Measurements from ENCODE around the gene SPIB. TPM values are rescaled to one million over a fixed set of nuclear protein-coding genes. Genes with fewer than 3 reads are reported as not detected.

SPIB gene
- total RNA-seq, 2 donors from 2014 or later: not detected

DNA sequence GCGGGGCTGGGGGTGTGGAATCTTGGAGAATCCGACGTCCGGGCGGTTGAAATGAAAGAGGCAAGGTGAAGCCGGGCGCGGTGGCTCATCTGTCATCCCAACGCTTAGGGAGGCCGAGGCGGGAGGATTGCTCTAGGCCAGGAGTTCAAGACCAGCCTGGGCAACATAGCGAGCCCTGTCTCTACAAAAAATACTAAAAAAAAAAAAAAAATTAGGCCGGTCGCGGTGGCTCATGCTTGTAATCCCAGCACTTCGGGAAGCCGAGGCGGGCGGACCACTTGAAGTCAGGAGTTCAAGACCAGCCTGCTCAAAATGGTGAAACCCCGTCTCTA is 58.1 kb downstream of the SPIB start:
- no peaks in the 10 kb centered on the region for H3K9me3 ChIP-seq
- TF ChIP-seq POLR2AphosphoS5 (IDR thresholded peaks at IDR 0.05): no peak
- no peak for TF ChIP-seq CTCF (IDR thresholded peaks at IDR 0.05)
- TF ChIP-seq POLR2A (IDR thresholded peaks at IDR 0.05): no peak
- 12% methylated on average over 20 of the region's 20 CpGs for WGBS
- H3K27ac ChIP-seq: peak overlapping the region; percentile 72 to 75
- H3K27me3 ChIP-seq (replicated peaks; ENCODE audit: insufficient read depth): no peaks in the 10 kb centered on the region
- H3K4me1 ChIP-seq (replicated peaks): peaks cover 4% of the 10 kb centered on the region
- H3K36me3 ChIP-seq: peaks cover 0 to 16% of the 10 kb centered on the region in 2 donors
- DNase-seq (ENCODE audit: low spot score): no peak
- intact Hi-C loops (cut with DNase I): no loop called here
- peak overlapping the region; percentile 89 to 91 for H3K4me3 ChIP-seq

- no peak for TF ChIP-seq POLR2A (IDR thresholded peaks at IDR 0.05)
- TF ChIP-seq POLR2AphosphoS5 (IDR thresholded peaks at IDR 0.05): no peak
- TF ChIP-seq CTCF (IDR thresholded peaks at IDR 0.05): no peak
- no peak for DNase-seq (ENCODE audit: low spot score)
- Histone ChIP-seq H3K4me3 (no peak overlapping the region), H3K4me1 (replicated peaks) (peaks cover 4% of the 10 kb centered on the region), H3K36me3 (peaks cover 0 to 16% of the 10 kb centered on the region in 2 donors), H3K27ac (no peak overlapping the region), H3K9me3 (no peaks in the 10 kb centered on the region), H3K27me3 (replicated peaks; ENCODE audit: insufficient read depth) (no peaks in the 10 kb centered on the region)
- whole genome bisulfite sequencing: 92% methylated on average over 17 of the region's 17 CpGs
- intact Hi-C loops (cut with DNase I): no loop called here
Observed at GRCh38 chr19:50477751-50478515, 59.2 kb downstream of the SPIB start.

- no peak overlapping the region for H3K27ac ChIP-seq
- DNase-seq (ENCODE audit: low spot score): no peak
- peaks cover 0 to 16% of the 10 kb centered on the region in 2 donors for H3K36me3 ChIP-seq
- H3K9me3 ChIP-seq: no peaks in the 10 kb centered on the region
- peaks cover 4% of the 10 kb centered on the region for H3K4me1 ChIP-seq (replicated peaks)
- TF ChIP-seq CTCF (IDR thresholded peaks at IDR 0.05): no peak
- no peak for TF ChIP-seq POLR2AphosphoS5 (IDR thresholded peaks at IDR 0.05)
- TF ChIP-seq POLR2A (IDR thresholded peaks at IDR 0.05): no peak
- intact Hi-C loops (cut with DNase I): no loop called here
- no peak overlapping the region for H3K4me3 ChIP-seq
- WGBS: 77% methylated on average over 19 of the region's 19 CpGs
- no peaks in the 10 kb centered on the region for H3K27me3 ChIP-seq (replicated peaks; ENCODE audit: insufficient read depth)
Observed at GRCh38 chr19:50478901-50479715, 60.4 kb downstream of the SPIB start.

DNA sequence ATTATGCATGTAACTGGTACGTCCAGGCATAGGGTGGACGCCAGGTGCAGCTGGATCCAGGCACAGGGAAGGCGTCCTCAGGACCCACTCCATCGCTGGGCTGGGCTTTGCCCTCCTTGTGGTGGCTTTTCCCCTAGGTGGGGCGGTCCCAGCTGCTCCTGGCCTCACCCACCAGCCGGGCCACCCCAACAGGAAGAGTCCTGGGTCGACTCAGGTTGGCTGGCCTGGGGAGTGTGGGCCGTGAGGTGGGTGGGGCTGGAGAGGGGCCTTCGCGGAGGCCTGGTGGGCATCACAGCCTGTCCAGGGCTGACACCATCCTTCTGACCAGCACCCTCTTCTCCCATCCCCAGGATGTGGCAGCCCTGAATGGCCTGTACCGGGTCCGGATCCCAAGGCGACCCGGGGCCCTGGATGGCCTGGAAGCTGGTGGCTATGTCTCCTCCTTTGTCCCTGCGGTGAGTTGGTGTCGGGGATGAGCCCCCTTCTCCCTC is 61.1 kb downstream of the SPIB start:
- intact Hi-C loops (cut with DNase I): no loop called here
- TF ChIP-seq POLR2A (IDR thresholded peaks at IDR 0.05) (no peak), CTCF (IDR thresholded peaks at IDR 0.05) (no peak), POLR2AphosphoS5 (IDR thresholded peaks at IDR 0.05) (no peak)

More for the DNA sequence above, 61.1 kb downstream of the SPIB start:
- no peak for DNase-seq (ENCODE audit: low spot score)
- Histone ChIP-seq H3K4me1 (replicated peaks) (peaks cover 4% of the 10 kb centered on the region), H3K9me3 (no peaks in the 10 kb centered on the region), H3K36me3 (peaks cover 0 to 16% of the 10 kb centered on the region in 2 donors), H3K27me3 (replicated peaks; ENCODE audit: insufficient read depth) (no peaks in the 10 kb centered on the region), H3K4me3 (no peak overlapping the region), H3K27ac (no peak overlapping the region)
- 91% methylated on average over 11 of the region's 16 CpGs for WGBS
